Mesenchymal stem cell (in vitro differentiated cells and primary cell): Measurements from ENCODE around the gene SYNE3.

Experiments
- DNase-seq: peaks from one replicate; pipeline ENCODE4 v3.0.0-alpha.2; 2013
- H2AFZ ChIP-seq: one replicate; pipeline ENCODE4 v1.6.1; 2013; ENCODE audit warnings: low read depth, mild to moderate bottlenecking, control low read depth, inconsistent platforms, low read length, moderate library complexity
- H2AK5ac ChIP-seq: 2 replicates; pipeline ENCODE4 v1.6.1; 2013; ENCODE audit warnings: low read length, moderate library complexity, mild to moderate bottlenecking, inconsistent platforms; ENCODE audit not compliant: severe bottlenecking
- H2BK120ac ChIP-seq: one replicate; pipeline ENCODE4 v1.6.1; 2013; ENCODE audit warnings: low read depth, mild to moderate bottlenecking, inconsistent platforms, low read length, moderate library complexity
- H2BK12ac ChIP-seq, 2 experiments: one replicate each; pipeline ENCODE4 v1.6.1; 2013; ENCODE audit warnings: inconsistent platforms in 2 of 2, low read length in 2 of 2, mild to moderate bottlenecking in 2 of 2, moderate library complexity in 2 of 2, control low read depth in 1 of 2
- H2BK15ac ChIP-seq: one replicate; pipeline ENCODE4 v1.6.1; 2013; ENCODE audit warnings: mild to moderate bottlenecking, low read depth, inconsistent platforms; ENCODE audit not compliant: poor library complexity, severe bottlenecking
- H2BK5ac ChIP-seq: 2 replicates; pipeline ENCODE4 v1.6.1; 2013; ENCODE audit warnings: low read depth, mild to moderate bottlenecking, low read length, control low read depth, inconsistent platforms; ENCODE audit not compliant: poor library complexity, severe bottlenecking
- H3K14ac ChIP-seq, 2 experiments: one replicate each; pipeline ENCODE4 v1.6.1; 2013; ENCODE audit warnings: inconsistent platforms in 2 of 2, low read length in 2 of 2, control low read depth in 1 of 2, mild to moderate bottlenecking in 1 of 2, moderate library complexity in 1 of 2
- H3K18ac ChIP-seq, 2 experiments: one replicate each; pipeline ENCODE4 v1.6.1; 2013; ENCODE audit warnings: inconsistent platforms in 2 of 2, low read length in 2 of 2, control low read depth in 1 of 2, low read depth in 1 of 2, mild to moderate bottlenecking in 1 of 2
- H3K23ac ChIP-seq, 2 experiments: one replicate each; pipeline ENCODE4 v1.6.1; 2013; ENCODE audit warnings: inconsistent platforms in 2 of 2, low read length in 2 of 2, mild to moderate bottlenecking in 2 of 2, moderate library complexity in 2 of 2, control low read depth in 1 of 2
- H3K27ac ChIP-seq: 2 replicates; pipeline ENCODE4 v1.5.1; 2013; ENCODE audit warnings: mild to moderate bottlenecking, moderate library complexity, low read length, control low read depth, inconsistent platforms; ENCODE audit not compliant: poor library complexity, severe bottlenecking
- H3K27me3 ChIP-seq, 2 experiments: 2 replicates each; pipeline versions ENCODE4 v1.6.1 to v1.7.0; 2013; ENCODE audit warnings: low read length in 2 of 2, mild to moderate bottlenecking in 2 of 2, moderate library complexity in 2 of 2, control low read depth in 1 of 2, inconsistent platforms in 1 of 2; ENCODE audit not compliant: control insufficient read depth in 1 of 2, insufficient read depth in 1 of 2
- H3K36me3 ChIP-seq, 2 experiments: 2 replicates each; pipeline versions ENCODE4 v1.6.1 to v1.7.0; 2013; ENCODE audit warnings: low read length in 2 of 2, control low read depth in 1 of 2, inconsistent platforms in 1 of 2, low read depth in 1 of 2, mild to moderate bottlenecking in 1 of 2; ENCODE audit not compliant: insufficient read depth in 2 of 2, control insufficient read depth in 1 of 2
- H3K4ac ChIP-seq, 2 experiments: one replicate each; pipeline ENCODE4 v1.6.1; 2013; ENCODE audit warnings: inconsistent platforms in 2 of 2, low read length in 2 of 2, mild to moderate bottlenecking in 2 of 2, moderate library complexity in 2 of 2, control low read depth in 1 of 2, low read depth in 1 of 2
- H3K4me1 ChIP-seq: 2 replicates; pipeline ENCODE4 v1.6.1; 2013; ENCODE audit warnings: low read depth, low read length, control low read depth; ENCODE audit not compliant: control insufficient read depth, insufficient read depth
- H3K4me2 ChIP-seq: 2 replicates; pipeline ENCODE4 v1.6.1; 2013; ENCODE audit warnings: low read length, mild to moderate bottlenecking, inconsistent platforms; ENCODE audit not compliant: poor library complexity, severe bottlenecking
- H3K4me3 ChIP-seq, 2 experiments: 2 replicates each; pipeline versions ENCODE4 v1.5.1 to v1.7.0; 2013; ENCODE audit warnings: low read length in 2 of 2, mild to moderate bottlenecking in 2 of 2, control low read depth in 1 of 2, low read depth in 1 of 2; ENCODE audit not compliant: insufficient read depth in 1 of 2
- H3K79me1 ChIP-seq: replicated peaks from 2 replicates; pipeline ENCODE4 v1.6.1; 2013; ENCODE audit warnings: mild to moderate bottlenecking, control low read depth, low read length, inconsistent platforms; ENCODE audit not compliant: poor library complexity, severe bottlenecking
- H3K9ac ChIP-seq: 2 replicates; pipeline ENCODE4 v1.7.0; 2013; ENCODE audit warnings: mild to moderate bottlenecking, low read length, moderate library complexity
- H3K9me3 ChIP-seq: 2 replicates; pipeline ENCODE4 v1.7.0; 2013; ENCODE audit warnings: mild to moderate bottlenecking, low read length; ENCODE audit not compliant: control insufficient read depth
- H4K8ac ChIP-seq: one replicate; pipeline ENCODE4 v1.6.1; 2013; ENCODE audit warnings: inconsistent platforms, mild to moderate bottlenecking, low read length, moderate library complexity
- H4K91ac ChIP-seq: one replicate; pipeline ENCODE4 v1.6.1; 2013; ENCODE audit warnings: mild to moderate bottlenecking, low read length, inconsistent platforms
- whole genome bisulfite sequencing: methylation state at CpG from one replicate; pipeline ENCODE4 v1.1.7; 2013; ENCODE audit warnings: mixed read lengths; 5-methylcytosine and 5-hydroxymethylcytosine counted together
- small RNA-seq: library from polyadenylated mRNA; stranded (forward); fragments of <200 nt; extraction: miRNeasy Mini kit (QIAGEN cat#:217004); gene quantifications from one replicate; pipeline ENCODE3, GENCODE V24; 2013; ENCODE audit warnings: low read depth

The SYNE3 gene

DNA sequence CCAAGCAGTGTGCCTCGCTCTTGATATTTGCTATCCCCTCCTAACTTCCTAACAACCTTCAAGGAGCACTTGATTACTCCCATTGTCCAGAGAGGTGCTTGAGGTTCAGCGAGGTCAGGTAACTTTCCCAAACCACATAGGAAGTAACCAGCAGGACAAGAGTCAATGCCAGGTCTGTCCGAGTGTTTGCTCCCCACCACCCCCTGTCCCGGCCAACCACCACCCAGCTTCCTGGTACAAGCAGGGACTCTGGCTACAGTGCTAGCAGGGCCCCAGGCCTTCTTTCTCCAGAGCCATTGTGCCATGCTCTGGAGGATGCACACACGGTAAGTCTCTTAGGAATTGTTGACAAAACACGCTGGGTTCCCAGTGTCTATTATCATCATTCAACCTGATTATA is 49.2 kb downstream of the SYNE3 start:
- no peaks in the 10 kb centered on the region for H3K9me3 ChIP-seq
- no peak overlapping the region for H2AK5ac ChIP-seq
- no peak overlapping the region for H3K14ac ChIP-seq
- H3K36me3 ChIP-seq = peaks cover 15 to 84% of the 10 kb centered on the region in 2 experiments
- peaks cover 2% of the 10 kb centered on the region for H3K4me1 ChIP-seq
- H2AFZ ChIP-seq = no peak overlapping the region
- no peak overlapping the region for H3K4me3 ChIP-seq
- no peak overlapping the region for H2BK120ac ChIP-seq
- no peak overlapping the region for H3K18ac ChIP-seq
- 87% methylated on average over 6 of the region's 6 CpGs for WGBS
- H3K23ac ChIP-seq = no peak overlapping the region
- H3K4ac ChIP-seq = no peak overlapping the region
- no peaks in the 10 kb centered on the region for H3K79me1 ChIP-seq
- no peak overlapping the region for H4K8ac ChIP-seq
- H4K91ac ChIP-seq = no peak overlapping the region
- H3K27me3 ChIP-seq = no peaks in the 10 kb centered on the region
- DNase-seq = no peak
- no peak overlapping the region for H2BK5ac ChIP-seq
- H2BK15ac ChIP-seq = no peak overlapping the region
- H3K9ac ChIP-seq = no peak overlapping the region
- H2BK12ac ChIP-seq = no peak overlapping the region
- H3K4me2 ChIP-seq = no peak overlapping the region
- no peak overlapping the region for H3K27ac ChIP-seq

Small RNA genes within 50 kb of the gene (small RNA-seq; reads per million reads assigned to genes)
- 5.2 reads per million, percentile 56 among the genes with 10 or more reads in this experiment for gene SCARNA13
